Activated CD8-positive, alpha-beta memory T cell treated with anti-CD3 and anti-CD28 coated beads, Interleukin-2, amount 50 U/mL, for 24 hours (primary cell): ENCODE measurements around the gene SLC6A16.
"Not testable (repeated sequence)": the region's sequence is repeated elsewhere in the genome, so short reads cannot be mapped to it uniquely, and the experiment has no call there.

ENCODE experiments used
- DNase-seq: peaks from one replicate; pipeline ENCODE4 v3.0.0-alpha.2; 2020; ENCODE audit errors: extremely low read depth

The SLC6A16 gene

GRCh38 chr19:49331187-49331586, 6.2 kb upstream of the SLC6A16 start:
- not testable (repeated sequence) for DNase-seq

GRCh38 chr19:49328741-49329140, 3.8 kb upstream of the SLC6A16 start:
- no peak for DNase-seq

DNA sequence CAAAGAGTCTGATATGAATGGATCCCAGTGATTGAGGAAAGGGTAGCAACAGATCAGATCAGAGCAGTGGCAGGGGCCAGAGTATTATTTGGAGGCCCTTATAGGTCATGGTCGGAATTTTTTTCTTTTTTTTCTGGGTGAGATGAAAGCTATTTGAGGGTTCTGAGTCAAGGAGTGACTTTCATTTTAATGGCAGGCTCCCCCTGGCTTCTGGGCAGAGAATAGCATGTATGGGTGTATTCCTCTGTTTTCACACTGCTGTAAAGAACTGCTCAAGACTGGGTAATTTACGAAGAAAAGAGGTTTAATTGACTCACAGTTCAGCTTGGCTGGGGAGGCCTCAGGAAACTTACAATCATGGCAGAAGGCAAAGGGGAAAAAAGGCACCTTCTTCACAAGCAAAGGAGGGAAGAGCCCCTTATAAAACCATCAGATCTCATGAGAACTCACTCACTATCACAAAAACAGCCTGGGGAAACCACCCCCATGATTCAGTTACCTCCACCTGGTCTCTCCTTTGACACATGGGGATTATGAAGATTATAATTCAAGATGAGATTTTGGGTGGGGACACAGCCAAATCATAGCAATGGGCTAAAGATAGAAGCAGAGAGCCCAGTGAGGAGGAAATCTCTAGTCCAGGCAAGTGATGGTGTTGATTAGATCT, 3.0 kb upstream of the SLC6A16 start:
- no peak for DNase-seq

GRCh38 chr19:49326165-49326704, 1.2 kb upstream of the SLC6A16 start:
- DNase-seq = no peak

DNA sequence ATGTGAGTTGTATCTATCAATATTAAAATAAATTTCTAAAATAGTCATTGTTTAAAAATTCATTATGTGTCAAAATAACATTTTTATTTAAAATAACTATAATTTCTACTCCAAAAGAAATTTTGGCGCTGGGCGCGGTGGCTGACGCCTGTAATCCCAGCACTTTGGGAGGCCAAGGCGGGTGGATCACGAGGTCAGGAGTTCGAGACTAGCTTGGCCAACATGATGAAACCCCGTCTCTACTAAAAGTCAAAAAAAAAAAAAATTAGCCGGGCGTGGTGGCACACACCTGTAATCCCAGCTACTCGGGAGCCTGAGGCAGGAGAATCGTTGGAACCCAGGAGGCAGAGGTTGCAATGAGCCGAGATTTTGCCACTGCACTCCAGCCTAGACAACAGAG, 765 bp upstream of the SLC6A16 start:
- not testable (repeated sequence) for DNase-seq

DNA sequence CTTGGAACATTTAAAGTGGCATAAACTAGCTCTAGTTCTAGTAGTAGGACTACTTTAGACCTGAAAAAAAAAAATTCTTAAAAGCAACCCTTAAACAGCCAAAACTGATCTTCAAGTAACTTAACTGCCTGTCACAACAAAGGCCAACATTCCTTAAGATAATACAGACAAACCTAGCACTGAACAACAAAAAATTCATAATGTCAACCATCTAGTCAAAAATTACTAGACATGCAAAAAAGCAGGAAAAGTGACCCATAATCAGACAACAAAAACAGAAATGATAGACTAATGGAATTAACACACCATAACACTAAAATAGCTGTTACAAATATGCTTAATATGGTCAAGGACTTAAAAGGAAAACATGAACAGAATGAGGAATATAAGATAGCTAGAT, 6.7 kb downstream of the SLC6A16 start:
- DNase-seq = no peak

- no peak for DNase-seq
Measured at GRCh38 chr19:49316284-49316683, 8.7 kb downstream of the SLC6A16 start.

- DNase-seq = no peak
Measured at GRCh38 chr19:49315111-49315510, 9.9 kb downstream of the SLC6A16 start.

DNA sequence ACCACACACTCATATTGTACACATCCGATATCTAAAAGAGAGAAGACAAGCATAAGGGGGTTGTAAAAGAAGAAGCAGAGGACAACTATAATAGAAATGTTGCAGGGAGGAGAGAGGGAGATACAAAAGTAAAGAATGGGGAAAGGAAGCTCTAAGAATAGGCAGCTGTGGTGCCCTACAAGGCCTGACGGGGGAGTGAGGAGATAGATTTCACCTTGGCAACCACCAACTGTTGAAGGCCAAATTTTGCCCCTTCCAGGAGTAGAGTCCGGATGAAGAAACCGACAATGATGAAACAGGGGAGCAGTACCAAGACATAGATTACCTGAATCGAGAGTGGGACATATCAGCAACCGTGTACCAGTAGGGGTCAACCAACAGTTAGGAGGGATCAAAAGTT, 15.9 kb downstream of the SLC6A16 start:
- DNase-seq = no peak

GRCh38 chr19:49306734-49307133, 18.3 kb downstream of the SLC6A16 start:
- not testable (repeated sequence) for DNase-seq

GRCh38 chr19:49301866-49302252, 23.1 kb downstream of the SLC6A16 start:
- no peak for DNase-seq

- DNase-seq = peak; percentile 55
Measured at GRCh38 chr19:49301165-49301865, 23.7 kb downstream of the SLC6A16 start.

- not testable (repeated sequence) for DNase-seq
Measured at GRCh38 chr19:49298653-49299052, 26.3 kb downstream of the SLC6A16 start.

DNA sequence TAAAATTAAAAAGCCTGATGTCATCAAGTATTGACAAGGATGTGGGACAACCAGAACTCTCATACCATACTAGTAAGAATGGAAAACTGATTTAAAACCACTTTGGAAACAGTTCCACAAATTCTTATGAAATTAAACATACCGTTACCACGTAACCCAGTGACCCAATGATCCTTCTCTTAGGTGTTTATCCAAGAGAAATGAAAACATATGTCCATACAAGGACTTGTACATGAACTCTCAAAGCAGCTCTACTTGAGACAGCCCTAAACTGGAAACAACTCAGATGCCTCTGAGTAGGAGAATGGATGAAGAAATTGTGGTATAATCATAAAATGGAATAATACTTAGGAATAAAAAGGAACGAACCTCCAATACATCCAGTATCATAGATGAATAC, 27.6 kb downstream of the SLC6A16 start:
- no peak for DNase-seq

DNA sequence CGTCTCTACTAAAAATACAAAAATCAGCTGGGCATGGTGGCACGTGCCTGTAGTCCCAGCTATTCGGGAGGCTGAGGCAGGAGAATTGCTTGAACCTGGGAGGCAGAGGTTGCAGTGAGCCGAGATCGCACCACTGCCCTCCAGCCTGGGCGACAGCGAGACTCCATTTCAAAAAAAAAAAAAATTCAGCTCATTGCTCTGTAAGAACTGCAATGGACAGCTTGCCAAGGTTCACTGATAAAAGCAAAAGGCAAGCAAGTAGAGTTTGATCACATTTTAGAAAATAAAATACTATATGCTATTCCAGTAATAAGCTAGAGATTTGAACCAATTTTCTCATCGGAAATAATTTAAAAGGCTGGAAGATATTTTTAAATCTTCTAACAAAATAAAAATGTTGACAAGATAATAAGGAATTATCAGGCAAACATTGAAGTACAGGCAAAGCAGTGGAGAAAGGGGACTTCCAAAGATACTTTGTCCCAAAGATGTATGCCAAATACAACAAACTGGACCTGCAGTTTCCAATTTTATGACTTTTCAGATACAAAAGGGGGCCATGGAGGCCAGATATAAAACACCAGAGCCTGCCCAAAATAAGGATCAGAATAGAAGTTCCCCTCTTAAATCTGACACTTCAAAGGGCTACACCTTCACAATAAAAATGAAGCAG, 29.6 kb downstream of the SLC6A16 start:
- no peak for DNase-seq

DNA sequence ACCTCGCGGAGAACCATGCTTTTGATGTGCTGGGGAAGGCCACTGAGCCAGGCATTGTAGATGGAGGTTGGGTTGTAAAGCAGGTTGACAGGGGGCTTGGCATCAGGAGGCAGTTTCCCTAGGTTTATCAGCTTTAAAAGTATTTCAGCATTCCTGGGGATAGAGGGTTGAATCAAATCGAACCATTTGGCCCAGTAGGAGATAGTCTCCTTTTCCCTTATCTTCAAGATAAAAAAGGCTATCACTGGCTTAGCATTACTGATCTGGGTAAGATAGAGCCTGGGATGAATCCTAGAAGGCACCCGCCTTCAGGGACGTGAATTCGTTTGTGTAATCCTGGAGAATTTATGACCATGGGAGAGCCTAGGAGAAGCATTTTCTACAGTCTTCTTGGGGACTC, 30.6 kb downstream of the SLC6A16 start:
- no peak for DNase-seq

GRCh38 chr19:49290517-49290916, 34.5 kb downstream of the SLC6A16 start:
- DNase-seq = no peak

GRCh38 chr19:49289286-49289685, 35.7 kb downstream of the SLC6A16 start:
- not testable (repeated sequence) for DNase-seq

GRCh38 chr19:49288205-49288604, 36.8 kb downstream of the SLC6A16 start:
- not testable (repeated sequence) for DNase-seq

GRCh38 chr19:49287141-49287770, 37.7 kb downstream of the SLC6A16 start:
- no peak for DNase-seq

DNA sequence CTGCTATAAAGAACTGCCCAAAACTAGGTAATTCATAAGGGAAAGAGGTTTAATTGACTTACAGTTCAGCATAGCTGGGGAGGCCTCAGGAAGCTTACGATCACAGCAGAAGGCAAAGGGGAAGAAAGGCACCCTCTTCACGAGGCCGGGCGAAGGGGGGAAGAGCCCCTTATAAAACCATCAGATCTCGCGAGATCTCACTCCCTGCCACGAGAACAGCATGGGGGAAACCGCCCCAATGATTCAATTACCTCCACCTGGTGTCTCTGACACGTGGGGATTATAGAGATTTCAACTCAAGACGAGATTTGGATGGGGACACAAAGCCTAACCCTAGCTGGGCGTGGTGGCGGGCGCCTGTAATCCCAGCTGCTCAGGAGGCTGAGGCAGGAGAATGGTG, 42.8 kb downstream of the SLC6A16 start:
- DNase-seq = no peak

DNA sequence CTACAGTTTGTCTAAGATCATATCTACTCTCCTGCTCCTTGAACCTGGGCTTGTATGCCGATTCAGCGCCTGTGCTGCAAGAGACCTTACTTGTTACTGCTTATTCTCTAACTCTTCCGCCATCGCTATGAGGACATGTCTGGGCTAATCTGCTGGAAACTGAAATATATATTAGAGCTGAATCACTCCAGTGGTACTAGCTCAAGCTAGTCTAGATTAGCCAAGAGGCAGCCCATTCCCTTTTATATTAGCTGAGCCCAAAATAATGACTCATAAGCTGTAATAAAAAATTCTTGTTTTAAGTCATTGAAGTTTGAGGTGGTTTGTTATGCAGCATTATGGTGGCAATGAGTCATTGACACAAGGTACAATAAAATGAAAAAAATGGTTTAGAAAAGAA, 52.8 kb downstream of the SLC6A16 start:
- DNase-seq = no peak
